WTC11 (cell line): ENCODE measurements around the gene FBXL2. TPM values are rescaled to one million over a fixed set of nuclear protein-coding genes. Genes with fewer than 3 reads are reported as not detected.

Experiments used
- ATAC-seq: fragments of 200-7000 bp; cut with Tn5 transposase; 2 replicates; pipeline ENCODE4 v1.10.0; 2021; ENCODE audit warnings: mild to moderate bottlenecking, moderate library complexity
- CTCF ChIA-PET: fragments of 300-600 bp; sonication (Branson Sonifier 250); formaldehyde crosslinking; loops from one replicate; lab custom pipeline; 2021; ENCODE audit warnings: antibody characterized with exemption; lab: Charles Lee
- POLR2A ChIA-PET: fragments of 350-600 bp; sonication (Branson Sonifier 250); formaldehyde crosslinking; loops from one replicate; lab custom pipeline; 2021; ENCODE audit warnings: antibody characterized with exemption; lab: Charles Lee
- DNase-seq: peaks from one replicate; pipeline ENCODE4 v3.0.0; 2021; ENCODE audit warnings: low spot score
- H3K27ac Mint-ChIP-seq: 2 replicates; pipeline ENCODE4 v1.8.0; 2021; ENCODE audit warnings: mixed read lengths
- H3K27me3 Mint-ChIP-seq: 2 replicates; pipeline ENCODE4 v1.8.0; 2021; ENCODE audit warnings: low read depth, mild to moderate bottlenecking, moderate library complexity, mixed read lengths
- H3K36me3 Mint-ChIP-seq: 2 replicates; pipeline ENCODE4 v1.8.0; 2021; ENCODE audit warnings: mixed read lengths
- H3K4me1 Mint-ChIP-seq: 2 replicates; pipeline ENCODE4 v1.8.0; 2022; ENCODE audit warnings: mixed read lengths
- H3K4me3 Mint-ChIP-seq: 2 replicates; pipeline ENCODE4 v1.8.0; 2021; ENCODE audit warnings: mild to moderate bottlenecking, moderate library complexity, mixed read lengths
- H3K9me3 Mint-ChIP-seq: 2 replicates; pipeline ENCODE4 v1.8.0; 2021; ENCODE audit warnings: mixed read lengths
- CDX4 ChIP-seq: fragments of 250-450 bp; sonication (Bioruptor Pico); IDR thresholded peaks from 2 replicates; pipeline ENCODE4 v1.9.0; 2021; ENCODE audit warnings: moderate library complexity, mild to moderate bottlenecking, inconsistent platforms, borderline replicate concordance
- CTCF ChIP-seq: fragments of 200-600 bp; IDR thresholded peaks from 2 replicates; pipeline ENCODE4 v1.8.0; 2022; ENCODE audit warnings: antibody characterized with exemption
- E2F4 ChIP-seq: sonication (generic); formaldehyde crosslinking; IDR thresholded peaks from 2 replicates; pipeline ENCODE4 v1.8.1; 2022; ENCODE audit warnings: low read depth, mild to moderate bottlenecking, moderate library complexity, missing genetic modification reagents, borderline replicate concordance
- EMX1 ChIP-seq: fragments of 250-450 bp; sonication (Bioruptor Pico); IDR thresholded peaks from 2 replicates; pipeline ENCODE4 v1.8.0; 2021; ENCODE audit warnings: mild to moderate bottlenecking
- ESRRA ChIP-seq: sonication (generic); formaldehyde crosslinking; IDR thresholded peaks from 2 replicates; pipeline ENCODE4 v1.8.1; 2022; ENCODE audit warnings: mild to moderate bottlenecking, missing genetic modification reagents, borderline replicate concordance
- ETV6 ChIP-seq: sonication (generic); formaldehyde crosslinking; IDR thresholded peaks from 2 replicates; pipeline ENCODE4 v1.8.1; 2022; ENCODE audit warnings: mild to moderate bottlenecking, missing genetic modification reagents
- HMGXB4 ChIP-seq: sonication (generic); formaldehyde crosslinking; IDR thresholded peaks from 2 replicates; pipeline ENCODE4 v1.8.1; 2023; ENCODE audit warnings: mild to moderate bottlenecking, moderate library complexity, missing genetic modification reagents
- IRF1 ChIP-seq: sonication (generic); formaldehyde crosslinking; IDR thresholded peaks from 2 replicates; pipeline ENCODE4 v1.8.0; 2023; ENCODE audit warnings: missing genetic modification reagents
- JAZF1 ChIP-seq: fragments of 250-450 bp; sonication (Bioruptor Pico); IDR thresholded peaks from 2 replicates; pipeline ENCODE4 v1.9.0; 2021; ENCODE audit warnings: moderate library complexity, mild to moderate bottlenecking, inconsistent platforms
- KAT7 ChIP-seq: sonication (generic); formaldehyde crosslinking; IDR thresholded peaks from 2 replicates; pipeline ENCODE4 v1.8.1; 2023; ENCODE audit warnings: missing genetic modification reagents, mild to moderate bottlenecking, borderline replicate concordance
- PRDM15 ChIP-seq: sonication (generic); formaldehyde crosslinking; IDR thresholded peaks from 2 replicates; pipeline ENCODE4 v1.8.0; 2022; ENCODE audit warnings: missing genetic modification reagents
- PRRX2 ChIP-seq: fragments of 250-450 bp; sonication (Bioruptor Pico); IDR thresholded peaks from 2 replicates; pipeline ENCODE4 v1.8.0; 2021; ENCODE audit warnings: mild to moderate bottlenecking
- SMAD3 ChIP-seq: sonication (generic); formaldehyde crosslinking; IDR thresholded peaks from 2 replicates; pipeline ENCODE4 v1.8.0; 2022; ENCODE audit warnings: missing genetic modification reagents, mild to moderate bottlenecking, borderline replicate concordance
- SP1 ChIP-seq: sonication (generic); formaldehyde crosslinking; conservative IDR thresholded peaks from 2 replicates; pipeline ENCODE4 v1.8.1; 2022; ENCODE audit warnings: missing genetic modification reagents
- TCF7 ChIP-seq: sonication (generic); formaldehyde crosslinking; IDR thresholded peaks from 2 replicates; pipeline ENCODE4 v1.8.0; 2022; ENCODE audit warnings: mild to moderate bottlenecking, low read depth, missing genetic modification reagents, moderate library complexity
- ZMAT4 ChIP-seq: fragments of 250-450 bp; sonication (Bioruptor Pico); IDR thresholded peaks from 2 replicates; pipeline ENCODE4 v1.9.0; 2021; ENCODE audit warnings: mild to moderate bottlenecking
- ZNF425 ChIP-seq: fragments of 250-450 bp; sonication (Bioruptor Pico); conservative IDR thresholded peaks from 2 replicates; pipeline ENCODE4 v1.9.0; 2021; ENCODE audit warnings: mild to moderate bottlenecking
- total RNA-seq: library from RNA; stranded (reverse); gene quantifications from 3 replicates; pipeline ENCODE4 v1.2.3, GENCODE V29; 2021

FBXL2 gene
- total RNA-seq, 1 experiment from 2014 or later = 2.9 TPM

- no peaks in the 10 kb centered on the region for H3K27me3 Mint-ChIP-seq
- POLR2A ChIA-PET = no interaction called here
Observed at GRCh38 chr3:33419948-33420347, 142.7 kb downstream of the FBXL2 start.

GRCh38 chr3:33420966-33421365, 143.7 kb downstream of the FBXL2 start:
- ChIA-PET CTCF (interaction anchor here (0.6 to 1.8 kb wide), 7 partner anchors 10 to 366 kb away, joined by 3 to 8 read pairs (median 4); no protein-coding TSS in a partner anchor), POLR2A (no interaction called here)
- no peaks in the 10 kb centered on the region for H3K9me3 Mint-ChIP-seq
- H3K4me1 Mint-ChIP-seq = peaks cover 14% of the 10 kb centered on the region
- DNase-seq = no peak
- ATAC-seq = peak; percentile 78
- no peak overlapping the region for H3K4me3 Mint-ChIP-seq
- H3K36me3 Mint-ChIP-seq = peaks cover 65% of the 10 kb centered on the region
- no peak overlapping the region for H3K27ac Mint-ChIP-seq
- no peaks in the 10 kb centered on the region for H3K27me3 Mint-ChIP-seq
- TF ChIP-seq TCF7 (no peak), CDX4 (CRISPR knock-in tag) (no peak), ESRRA (CRISPR knock-in tag) (no peak), PRDM15 (CRISPR knock-in tag) (no peak), JAZF1 (CRISPR knock-in tag) (no peak), PRRX2 (no peak), ZNF425 (CRISPR knock-in tag) (no peak), KAT7 (CRISPR knock-in tag) (no peak), IRF1 (CRISPR knock-in tag) (no peak), SMAD3 (CRISPR knock-in tag) (no peak), ZMAT4 (CRISPR knock-in tag) (no peak), CTCF (no peak), HMGXB4 (CRISPR knock-in tag) (no peak), E2F4 (CRISPR knock-in tag) (no peak), ETV6 (no peak)

More at GRCh38 chr3:33419948-33420347, 142.7 kb downstream of the FBXL2 start:
- TF ChIP-seq SP1 (CRISPR knock-in tag) (no peak), CTCF (no peak), EMX1 (CRISPR knock-in tag) (no peak)
- Mint-ChIP-seq H3K4me3 (no peak overlapping the region), H3K4me1 (peaks cover 6% of the 10 kb centered on the region), H3K27ac (no peak overlapping the region; the same call in 1 of the 2 replicates), H3K36me3 (peaks cover 70% of the 10 kb centered on the region), H3K9me3 (no peaks in the 10 kb centered on the region)
- CTCF ChIA-PET = interaction anchor here (1.0 to 1.8 kb wide), 3 partner anchors 43 to 367 kb away, joined by 3 to 8 read pairs (median 4); no protein-coding TSS in a partner anchor
- ATAC-seq (no peak), DNase-seq (no peak)
